Gastrocnemius medialis (tissue), 4 donors: ENCODE data around the gene INS.

Experiments
- POLR2A ChIP-seq, 2 donors: fragments of 450-650 bp; IDR thresholded peaks; one replicate each; pipeline ENCODE4 v1.6.1; 2017; ENCODE audit warnings: antibody characterized with exemption in 2 of 2, mild to moderate bottlenecking in 2 of 2, moderate library complexity in 2 of 2
- TF ChIP-seq, protein P1 (sequence below), 5 experiments: fragments of 450-650 bp in 3 of 5; fragments of 200-600 bp in 2 of 5; sonication (generic) in 2 of 5; IDR thresholded peaks in 4 of 5; conservative IDR thresholded peaks in 1 of 5; 1 replicate in 4 of 5; 2 replicates in 1 of 5; pipeline ENCODE4 v1.5.1; 2016 to 2019; ENCODE audit warnings: antibody characterized with exemption in 5 of 5, mild to moderate bottlenecking in 3 of 5, moderate library complexity in 3 of 5

GRCh38 chr11:2151500-2152257, 9.3 kb downstream of the INS start:
- TF ChIP-seq, protein P1, sequence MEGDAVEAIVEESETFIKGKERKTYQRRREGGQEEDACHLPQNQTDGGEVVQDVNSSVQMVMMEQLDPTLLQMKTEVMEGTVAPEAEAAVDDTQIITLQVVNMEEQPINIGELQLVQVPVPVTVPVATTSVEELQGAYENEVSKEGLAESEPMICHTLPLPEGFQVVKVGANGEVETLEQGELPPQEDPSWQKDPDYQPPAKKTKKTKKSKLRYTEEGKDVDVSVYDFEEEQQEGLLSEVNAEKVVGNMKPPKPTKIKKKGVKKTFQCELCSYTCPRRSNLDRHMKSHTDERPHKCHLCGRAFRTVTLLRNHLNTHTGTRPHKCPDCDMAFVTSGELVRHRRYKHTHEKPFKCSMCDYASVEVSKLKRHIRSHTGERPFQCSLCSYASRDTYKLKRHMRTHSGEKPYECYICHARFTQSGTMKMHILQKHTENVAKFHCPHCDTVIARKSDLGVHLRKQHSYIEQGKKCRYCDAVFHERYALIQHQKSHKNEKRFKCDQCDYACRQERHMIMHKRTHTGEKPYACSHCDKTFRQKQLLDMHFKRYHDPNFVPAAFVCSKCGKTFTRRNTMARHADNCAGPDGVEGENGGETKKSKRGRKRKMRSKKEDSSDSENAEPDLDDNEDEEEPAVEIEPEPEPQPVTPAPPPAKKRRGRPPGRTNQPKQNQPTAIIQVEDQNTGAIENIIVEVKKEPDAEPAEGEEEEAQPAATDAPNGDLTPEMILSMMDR (IDR thresholded peaks at IDR 0.05 in 4 of 5, conservative IDR thresholded peaks at IDR 0.05 in 1 of 5) = peak; percentile 72 to 97 (median 93)
- no peak for TF ChIP-seq POLR2A (IDR thresholded peaks at IDR 0.05)
